HepG2 (cell line): ENCODE measurements around the gene PHKG2. TPM values are rescaled to one million over a fixed set of nuclear protein-coding genes. Genes with fewer than 3 reads are reported as not detected.

ENCODE experiments used
- ATF1 ChIP-seq: IDR thresholded peaks from 2 replicates; pipeline ENCODE4 v1.6.1; 2016; ENCODE audit warnings: mild to moderate bottlenecking, control low read depth
- BHLHE40 ChIP-seq: IDR thresholded peaks from 2 replicates; pipeline ENCODE4 v1.6.1; 2011; ENCODE audit warnings: low read length, improper control_type of control experiment
- DR1 ChIP-seq: sonication (generic); formaldehyde crosslinking; IDR thresholded peaks from 2 replicates; pipeline ENCODE4 v1.8.0; 2021; ENCODE audit warnings: mild to moderate bottlenecking, missing genetic modification reagents, inconsistent platforms
- IKZF4 ChIP-seq: sonication (generic); formaldehyde crosslinking; IDR thresholded peaks from 2 replicates; pipeline ENCODE4 v1.5.1; 2020; ENCODE audit warnings: borderline replicate concordance, mild to moderate bottlenecking, low read depth, missing genetic modification reagents; ENCODE audit errors: not compliant biosample characterization
- KDM6A ChIP-seq: IDR thresholded peaks from 2 replicates; pipeline ENCODE4 v1.6.1; 2016; ENCODE audit warnings: low read depth
- NFATC3 ChIP-seq: sonication (generic); formaldehyde crosslinking; IDR thresholded peaks from 2 replicates; pipeline ENCODE4 v1.5.1; 2020; ENCODE audit warnings: mild to moderate bottlenecking, missing genetic modification reagents
- NFKB2 ChIP-seq: sonication (generic); formaldehyde crosslinking; IDR thresholded peaks from 2 replicates; pipeline ENCODE4 v1.4.0; 2020; ENCODE audit warnings: missing genetic modification reagents, borderline replicate concordance
- PRMT3 ChIP-seq: sonication (generic); formaldehyde crosslinking; IDR thresholded peaks from 2 replicates; pipeline ENCODE4 v1.8.1; 2022; ENCODE audit warnings: low read depth, mild to moderate bottlenecking, moderate library complexity, missing genetic modification reagents, borderline replicate concordance
- SCMH1 ChIP-seq: sonication (generic); formaldehyde crosslinking; IDR thresholded peaks from 2 replicates; pipeline ENCODE4 v1.9.0; 2021; ENCODE audit warnings: missing genetic modification reagents, mild to moderate bottlenecking, borderline replicate concordance
- SOX5 ChIP-seq: IDR thresholded peaks from 2 replicates; pipeline ENCODE4 v1.6.1; 2016; ENCODE audit warnings: borderline replicate concordance
- ZFP82 ChIP-seq: sonication (generic); formaldehyde crosslinking; IDR thresholded peaks from 2 replicates; pipeline ENCODE4 v1.5.1; 2020; ENCODE audit warnings: mild to moderate bottlenecking, missing genetic modification reagents, borderline replicate concordance
- ZFYVE20 ChIP-seq: sonication (generic); formaldehyde crosslinking; IDR thresholded peaks from 2 replicates; pipeline ENCODE4 v1.8.0; 2023; ENCODE audit warnings: low read depth, mild to moderate bottlenecking, moderate library complexity, missing genetic modification reagents, borderline replicate concordance
- ZNF724P ChIP-seq: sonication (generic); formaldehyde crosslinking; IDR thresholded peaks from 2 replicates; pipeline ENCODE4 v1.8.0; 2022; ENCODE audit warnings: missing genetic modification reagents, borderline replicate concordance
- polyA plus RNA-seq, 8 experiments: library from polyadenylated mRNA; depleted of rRNA in 3 of 8; stranded (reverse) in 7 of 8; unstranded in 1 of 8; fragments of >200 nt; fragmentation: Illumina TruSeq in 4 of 8; extraction: Trizol in 4 of 8; gene quantifications; 2 replicates each; pipeline versions ENCODE4 v1.2.1 to v1.2.3, GENCODE V29; 2011 to 2016; ENCODE audit warnings: low read depth in 4 of 8, missing spikeins in 1 of 8, mixed read lengths in 1 of 8; ENCODE audit not compliant: insufficient read depth in 1 of 8
- total RNA-seq, 5 experiments: library from RNA; depleted of rRNA; stranded (reverse); fragments of >200 nt; fragmentation: Illumina TruSeq; extraction: Trizol; gene quantifications; 2 replicates each; pipeline ENCODE4 v1.2.3, GENCODE V29; 2016; ENCODE audit warnings: low read depth in 1 of 5
- TF ChIP-seq, protein P1 (sequence below): sonication (generic); formaldehyde crosslinking; IDR thresholded peaks from 2 replicates; pipeline ENCODE4 v1.4.0; 2020; ENCODE audit warnings: missing genetic modification reagents
- TF ChIP-seq, protein P2 (sequence below): sonication (generic); formaldehyde crosslinking; conservative IDR thresholded peaks from 2 replicates; pipeline ENCODE4 v1.8.0; 2022; ENCODE audit warnings: mild to moderate bottlenecking, moderate library complexity, missing genetic modification reagents
- TF ChIP-seq, protein P3 (sequence below): sonication (generic); formaldehyde crosslinking; IDR thresholded peaks from 2 replicates; pipeline ENCODE4 v1.4.0; 2020; ENCODE audit warnings: missing genetic modification reagents
- TF ChIP-seq, protein P4 (sequence below): sonication (generic); formaldehyde crosslinking; IDR thresholded peaks from 2 replicates; pipeline ENCODE4 v1.8.1; 2023; ENCODE audit warnings: missing genetic modification reagents, inconsistent platforms, borderline replicate concordance
- TF ChIP-seq, protein P5 (sequence below): sonication (generic); formaldehyde crosslinking; IDR thresholded peaks from 2 replicates; pipeline ENCODE4 v1.8.0; 2022; ENCODE audit warnings: mild to moderate bottlenecking, missing genetic modification reagents

The PHKG2 gene
- total and polyA plus RNA-seq, 2 of the 13 experiments (the other 11 are each of a cell fraction or from before 2014, with no cell fraction given) = 37.4 to 42.1 TPM

DNA sequence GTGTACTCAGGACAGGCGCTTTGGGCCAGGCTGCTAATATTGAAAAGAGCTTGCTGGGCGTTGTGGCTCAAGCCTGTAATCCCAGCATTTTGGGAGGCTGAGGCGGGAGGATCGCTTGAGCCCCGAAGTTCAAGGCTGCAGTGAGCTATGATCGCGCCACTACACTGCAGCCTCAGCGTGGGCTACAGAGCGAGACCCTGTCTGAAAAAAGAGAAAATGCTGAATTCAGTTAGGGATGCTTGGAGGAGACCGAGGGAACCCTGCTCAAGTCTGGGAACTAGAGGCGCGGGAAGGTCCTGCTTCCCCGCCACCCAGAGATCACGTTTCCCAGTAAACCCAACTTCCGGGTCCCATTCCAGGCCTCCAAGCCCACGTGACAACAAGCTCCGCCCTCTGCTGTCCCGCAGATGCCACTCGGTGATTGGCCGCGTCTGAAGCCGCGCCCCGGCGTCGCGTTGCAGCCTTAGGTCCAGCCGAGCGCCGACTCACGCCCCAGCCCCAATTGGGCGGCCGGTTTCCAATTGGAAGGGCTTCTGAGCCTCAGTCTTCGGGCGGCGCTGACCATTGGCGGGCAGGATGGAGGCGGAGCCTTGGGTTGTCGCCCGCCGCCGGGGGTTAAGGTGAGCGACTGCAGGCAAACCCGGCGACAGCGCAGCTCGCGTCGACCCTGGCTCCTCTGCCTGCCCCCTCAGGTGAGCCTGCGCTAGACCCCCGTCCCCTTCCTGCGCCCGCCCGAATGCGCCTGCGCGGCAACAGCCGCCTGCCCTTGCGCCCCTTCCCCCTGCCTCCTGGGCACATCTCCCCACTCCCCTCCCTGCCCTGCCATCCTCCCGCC, at the start of gene PHKG2 (continued):
- TF ChIP-seq ZFYVE20 (CRISPR knock-in tag) = 0 out of 2 replicates have a peak, but pooled peaks have one; percentile 33
- TF ChIP-seq NFATC3 (CRISPR knock-in tag) = no peak
- TF ChIP-seq ATF1 (CRISPR knock-in tag) = no peak
- TF ChIP-seq, protein P1, sequence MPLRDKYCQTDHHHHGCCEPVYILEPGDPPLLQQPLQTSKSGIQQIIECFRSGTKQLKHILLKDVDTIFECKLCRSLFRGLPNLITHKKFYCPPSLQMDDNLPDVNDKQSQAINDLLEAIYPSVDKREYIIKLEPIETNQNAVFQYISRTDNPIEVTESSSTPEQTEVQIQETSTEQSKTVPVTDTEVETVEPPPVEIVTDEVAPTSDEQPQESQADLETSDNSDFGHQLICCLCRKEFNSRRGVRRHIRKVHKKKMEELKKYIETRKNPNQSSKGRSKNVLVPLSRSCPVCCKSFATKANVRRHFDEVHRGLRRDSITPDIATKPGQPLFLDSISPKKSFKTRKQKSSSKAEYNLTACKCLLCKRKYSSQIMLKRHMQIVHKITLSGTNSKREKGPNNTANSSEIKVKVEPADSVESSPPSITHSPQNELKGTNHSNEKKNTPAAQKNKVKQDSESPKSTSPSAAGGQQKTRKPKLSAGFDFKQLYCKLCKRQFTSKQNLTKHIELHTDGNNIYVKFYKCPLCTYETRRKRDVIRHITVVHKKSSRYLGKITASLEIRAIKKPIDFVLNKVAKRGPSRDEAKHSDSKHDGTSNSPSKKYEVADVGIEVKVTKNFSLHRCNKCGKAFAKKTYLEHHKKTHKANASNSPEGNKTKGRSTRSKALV (CRISPR knock-in tag) = no peak
- TF ChIP-seq BHLHE40 = peak; percentile 96
- TF ChIP-seq NFKB2 = peak; percentile 86; the same call in 1 of the 2 replicates
- 0 out of 2 replicates have a peak, but pooled peaks have one; percentile 3 for TF ChIP-seq KDM6A (CRISPR knock-in tag)
- TF ChIP-seq SOX5 (CRISPR knock-in tag) = peak; percentile 30; the same call in 1 of the 2 replicates
- TF ChIP-seq, protein P2, sequence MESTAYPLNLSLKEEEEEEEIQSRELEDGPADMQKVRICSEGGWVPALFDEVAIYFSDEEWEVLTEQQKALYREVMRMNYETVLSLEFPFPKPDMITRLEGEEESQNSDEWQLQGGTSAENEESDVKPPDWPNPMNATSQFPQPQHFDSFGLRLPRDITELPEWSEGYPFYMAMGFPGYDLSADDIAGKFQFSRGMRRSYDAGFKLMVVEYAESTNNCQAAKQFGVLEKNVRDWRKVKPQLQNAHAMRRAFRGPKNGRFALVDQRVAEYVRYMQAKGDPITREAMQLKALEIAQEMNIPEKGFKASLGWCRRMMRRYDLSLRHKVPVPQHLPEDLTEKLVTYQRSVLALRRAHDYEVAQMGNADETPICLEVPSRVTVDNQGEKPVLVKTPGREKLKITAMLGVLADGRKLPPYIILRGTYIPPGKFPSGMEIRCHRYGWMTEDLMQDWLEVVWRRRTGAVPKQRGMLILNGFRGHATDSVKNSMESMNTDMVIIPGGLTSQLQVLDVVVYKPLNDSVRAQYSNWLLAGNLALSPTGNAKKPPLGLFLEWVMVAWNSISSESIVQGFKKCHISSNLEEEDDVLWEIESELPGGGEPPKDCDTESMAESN (CRISPR knock-in tag) = peak; percentile 60
- no peak for TF ChIP-seq SCMH1 (CRISPR knock-in tag)
- TF ChIP-seq PRMT3 (CRISPR knock-in tag) = peak; percentile 62; the same call in 1 of the 2 replicates
- TF ChIP-seq, protein P3, sequence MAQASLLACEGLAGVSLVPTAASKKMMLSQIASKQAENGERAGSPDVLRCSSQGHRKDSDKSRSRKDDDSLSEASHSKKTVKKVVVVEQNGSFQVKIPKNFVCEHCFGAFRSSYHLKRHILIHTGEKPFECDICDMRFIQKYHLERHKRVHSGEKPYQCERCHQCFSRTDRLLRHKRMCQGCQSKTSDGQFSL (CRISPR knock-in tag) = no peak
- no peak; the same call in 1 of the 2 replicates for TF ChIP-seq ZFP82 (CRISPR knock-in tag)
- peak; percentile 39 for TF ChIP-seq IKZF4
- TF ChIP-seq, protein P4, sequence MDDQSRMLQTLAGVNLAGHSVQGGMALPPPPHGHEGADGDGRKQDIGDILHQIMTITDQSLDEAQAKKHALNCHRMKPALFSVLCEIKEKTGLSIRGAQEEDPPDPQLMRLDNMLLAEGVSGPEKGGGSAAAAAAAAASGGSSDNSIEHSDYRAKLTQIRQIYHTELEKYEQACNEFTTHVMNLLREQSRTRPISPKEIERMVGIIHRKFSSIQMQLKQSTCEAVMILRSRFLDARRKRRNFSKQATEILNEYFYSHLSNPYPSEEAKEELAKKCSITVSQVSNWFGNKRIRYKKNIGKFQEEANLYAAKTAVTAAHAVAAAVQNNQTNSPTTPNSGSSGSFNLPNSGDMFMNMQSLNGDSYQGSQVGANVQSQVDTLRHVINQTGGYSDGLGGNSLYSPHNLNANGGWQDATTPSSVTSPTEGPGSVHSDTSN = no peak
- TF ChIP-seq, protein P5, sequence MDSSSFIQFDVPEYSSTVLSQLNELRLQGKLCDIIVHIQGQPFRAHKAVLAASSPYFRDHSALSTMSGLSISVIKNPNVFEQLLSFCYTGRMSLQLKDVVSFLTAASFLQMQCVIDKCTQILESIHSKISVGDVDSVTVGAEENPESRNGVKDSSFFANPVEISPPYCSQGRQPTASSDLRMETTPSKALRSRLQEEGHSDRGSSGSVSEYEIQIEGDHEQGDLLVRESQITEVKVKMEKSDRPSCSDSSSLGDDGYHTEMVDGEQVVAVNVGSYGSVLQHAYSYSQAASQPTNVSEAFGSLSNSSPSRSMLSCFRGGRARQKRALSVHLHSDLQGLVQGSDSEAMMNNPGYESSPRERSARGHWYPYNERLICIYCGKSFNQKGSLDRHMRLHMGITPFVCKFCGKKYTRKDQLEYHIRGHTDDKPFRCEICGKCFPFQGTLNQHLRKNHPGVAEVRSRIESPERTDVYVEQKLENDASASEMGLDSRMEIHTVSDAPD (CRISPR knock-in tag) = no peak; the same call in 1 of the 2 replicates
- peak; percentile 87 for TF ChIP-seq DR1 (CRISPR knock-in tag)
- TF ChIP-seq ZNF724P = peak; percentile 30; the same call in 1 of the 2 replicates
